ENCODE results near the gene STX11.

DNA sequence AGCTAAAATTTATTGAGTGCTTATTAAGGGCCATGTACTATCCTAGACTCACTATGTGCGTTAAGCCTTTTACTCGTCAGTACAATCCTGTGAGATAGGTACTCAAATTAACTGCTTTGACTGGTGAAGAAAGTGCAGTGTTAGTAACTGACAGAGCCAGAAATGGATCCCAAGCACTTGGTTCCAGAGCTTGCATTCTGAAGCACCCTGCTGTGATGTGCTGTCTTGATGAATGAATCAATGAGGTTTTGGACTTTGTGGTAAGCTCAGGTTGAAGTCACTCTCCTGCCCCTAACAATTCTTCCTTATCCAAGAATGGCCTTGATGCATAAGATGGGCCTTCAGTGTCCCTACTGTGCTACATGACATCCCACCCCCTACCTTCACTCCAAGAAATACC lies 3.7 kb downstream of the STX11 start:
- TF ChIP-seq POLR2A (IDR thresholded peaks at IDR 0.05) = no peak
- TF ChIP-seq POLR2AphosphoS5 (IDR thresholded peaks at IDR 0.05) = no peak
- TF ChIP-seq CTCF (IDR thresholded peaks at IDR 0.05) = no peak
